GM23248 (cell line): Measurements from ENCODE around the gene CAPS. TPM values are rescaled to one million over a fixed set of nuclear protein-coding genes. Genes with fewer than 3 reads are reported as not detected.
A peak's percentile ranks its signal among the peaks of the same experiment; 100 is the strongest.
"Not testable (repeated sequence)": the region's sequence is repeated elsewhere in the genome, so short reads cannot be mapped to it uniquely, and the experiment has no call there.

ENCODE experiments used
- DNase-seq: peaks from one replicate; pipeline ENCODE4 v3.0.0-alpha.2; 2015
- H2AFZ ChIP-seq: fragments of 200-600 bp; sonication (generic); 2 replicates; pipeline ENCODE4 v1.6.1; 2016; ENCODE audit warnings: antibody characterized with exemption
- H3F3A ChIP-seq: fragments of 200-600 bp; sonication (generic); 2 replicates; pipeline ENCODE4 v1.6.1; 2016; ENCODE audit warnings: mild to moderate bottlenecking, antibody characterized with exemption, mixed run types; ENCODE audit not compliant: insufficient read depth
- H3K27ac ChIP-seq: fragments of 200-600 bp; sonication (generic); 2 replicates; pipeline ENCODE4 v1.5.1; 2016; ENCODE audit warnings: mild to moderate bottlenecking
- H3K27me3 ChIP-seq: fragments of 200-600 bp; sonication (generic); replicated peaks from 2 replicates; pipeline ENCODE4 v1.6.1; 2016; ENCODE audit warnings: mild to moderate bottlenecking; ENCODE audit not compliant: insufficient read depth
- H3K36me3 ChIP-seq: fragments of 200-600 bp; sonication (generic); 2 replicates; pipeline ENCODE4 v1.6.1; 2016; ENCODE audit warnings: low read depth, mild to moderate bottlenecking
- H3K4me1 ChIP-seq: fragments of 200-600 bp; sonication (generic); 2 replicates; pipeline ENCODE4 v1.6.1; 2016; ENCODE audit warnings: mild to moderate bottlenecking; ENCODE audit not compliant: insufficient read depth
- H3K4me2 ChIP-seq: fragments of 200-600 bp; sonication (generic); one replicate; pipeline ENCODE4 v1.6.1; 2016; ENCODE audit warnings: mild to moderate bottlenecking; ENCODE audit not compliant: unreplicated experiment
- H3K4me3 ChIP-seq: fragments of 200-600 bp; sonication (generic); 2 replicates; pipeline ENCODE4 v1.5.1; 2016; ENCODE audit warnings: mild to moderate bottlenecking
- H3K79me2 ChIP-seq: fragments of 200-600 bp; sonication (generic); 2 replicates; pipeline ENCODE4 v1.6.1; 2016; ENCODE audit warnings: mild to moderate bottlenecking; ENCODE audit not compliant: insufficient read depth
- H3K9ac ChIP-seq: fragments of 200-600 bp; sonication (generic); 2 replicates; pipeline ENCODE4 v1.6.1; 2016; ENCODE audit warnings: mild to moderate bottlenecking
- H3K9me2 ChIP-seq: fragments of 200-600 bp; sonication (generic); 2 replicates; pipeline ENCODE4 v1.6.1; 2016; ENCODE audit warnings: mixed run types, mild to moderate bottlenecking, moderate library complexity; ENCODE audit not compliant: insufficient read depth
- H3K9me3 ChIP-seq: fragments of 200-600 bp; sonication (generic); one replicate; pipeline ENCODE4 v1.6.1; 2017; ENCODE audit warnings: low read depth
- H4K20me1 ChIP-seq: fragments of 200-600 bp; sonication (generic); 2 replicates; pipeline ENCODE4 v1.6.0; 2016; ENCODE audit not compliant: insufficient read depth
- EZH2 ChIP-seq: fragments of 200-600 bp; sonication (generic); IDR thresholded peaks from 2 replicates; pipeline ENCODE4 v1.6.1; 2018; ENCODE audit warnings: antibody characterized with exemption, mild to moderate bottlenecking; ENCODE audit not compliant: insufficient read depth, poor library complexity, severe bottlenecking
- EZH2phosphoT487 ChIP-seq: fragments of 200-600 bp; sonication (generic); IDR thresholded peaks from 2 replicates; pipeline ENCODE4 v1.6.1; 2018; ENCODE audit warnings: antibody characterized with exemption, moderate library complexity, mild to moderate bottlenecking, low read depth; ENCODE audit not compliant: insufficient read depth
- WGBS, 2 experiments: methylation state at CpG; one replicate each; pipeline ENCODE4 v1.1.6; 2015 to 2017; ENCODE audit warnings: low lambda C conversion rate in 2 of 2, low coverage in 1 of 2; ENCODE audit errors: missing lambda C conversion rate in 2 of 2; 5-methylcytosine and 5-hydroxymethylcytosine counted together
- in situ Hi-C: fragments of 300-500 bp; cut with MboI; formaldehyde crosslinking; loops from 2 replicates; pipeline ENCODE4 v1.15.0; 2020
- polyA plus RNA-seq: library from polyadenylated mRNA; unstranded; fragments of >200 nt; fragmentation: Nextera tagmentation; extraction: Ambion mirVana; gene quantifications from 2 replicates; pipeline ENCODE4 v1.2.1, GENCODE V29; 2016
- total RNA-seq: library from RNA; depleted of rRNA; stranded (reverse); fragments of >200 nt; shearing (Covaris generic); gene quantifications from 2 replicates; pipeline ENCODE4 v1.2.3, GENCODE V29; 2014

CAPS gene
- total and polyA plus RNA-seq, 2 experiments from 2014 or later: 6.7 to 16.1 TPM

GRCh38 chr19:5880196-5880595 is 33.9 kb upstream of the CAPS start:
- no peaks in the 10 kb centered on the region for H3F3A ChIP-seq
- H3K27me3 ChIP-seq: peaks cover 13% of the 10 kb centered on the region; the same call in 1 of the 2 replicates
- no peak overlapping the region for H3K4me2 ChIP-seq
- TF ChIP-seq EZH2 (no peak), EZH2phosphoT487 (no peak)
- DNase-seq: no peak
- in situ Hi-C loops: no loop called here
- H3K9me2 ChIP-seq: no peaks in the 10 kb centered on the region
- no peaks in the 10 kb centered on the region for H3K9me3 ChIP-seq
- peaks cover 3% of the 10 kb centered on the region; the same call in 1 of the 2 replicates for H3K4me1 ChIP-seq
- no peaks in the 10 kb centered on the region for H3K36me3 ChIP-seq
- H3K4me3 ChIP-seq: no peak overlapping the region
- WGBS, 2 experiments: 10 to 15% methylated on average over 6 of the region's 6 CpGs
- no peak overlapping the region for H3K9ac ChIP-seq
- H3K79me2 ChIP-seq: no peaks in the 10 kb centered on the region
- no peaks in the 10 kb centered on the region for H4K20me1 ChIP-seq
- no peak overlapping the region for H3K27ac ChIP-seq
- H2AFZ ChIP-seq: no peak overlapping the region

- Histone ChIP-seq H3K36me3 (no peaks in the 10 kb centered on the region), H3K4me1 (peaks cover 3% of the 10 kb centered on the region; the same call in 1 of the 2 replicates), H3K9me3 (no peaks in the 10 kb centered on the region), H3K9ac (no peak overlapping the region), H3K4me3 (no peak overlapping the region), H3F3A (no peaks in the 10 kb centered on the region), H3K79me2 (no peaks in the 10 kb centered on the region), H3K27me3 (peaks cover 13% of the 10 kb centered on the region; the same call in 1 of the 2 replicates), H3K27ac (no peak overlapping the region), H4K20me1 (no peaks in the 10 kb centered on the region), H3K9me2 (no peaks in the 10 kb centered on the region), H2AFZ (no peak overlapping the region), H3K4me2 (no peak overlapping the region)
- no peak for TF ChIP-seq EZH2
- TF ChIP-seq EZH2phosphoT487: no peak
- DNase-seq: peak; percentile 51
- 20 to 24% methylated on average over 15 of the region's 15 CpGs for WGBS, 2 experiments
- in situ Hi-C loops: no loop called here
Measured at GRCh38 chr19:5880604-5881078, 33.4 kb upstream of the CAPS start.

DNA sequence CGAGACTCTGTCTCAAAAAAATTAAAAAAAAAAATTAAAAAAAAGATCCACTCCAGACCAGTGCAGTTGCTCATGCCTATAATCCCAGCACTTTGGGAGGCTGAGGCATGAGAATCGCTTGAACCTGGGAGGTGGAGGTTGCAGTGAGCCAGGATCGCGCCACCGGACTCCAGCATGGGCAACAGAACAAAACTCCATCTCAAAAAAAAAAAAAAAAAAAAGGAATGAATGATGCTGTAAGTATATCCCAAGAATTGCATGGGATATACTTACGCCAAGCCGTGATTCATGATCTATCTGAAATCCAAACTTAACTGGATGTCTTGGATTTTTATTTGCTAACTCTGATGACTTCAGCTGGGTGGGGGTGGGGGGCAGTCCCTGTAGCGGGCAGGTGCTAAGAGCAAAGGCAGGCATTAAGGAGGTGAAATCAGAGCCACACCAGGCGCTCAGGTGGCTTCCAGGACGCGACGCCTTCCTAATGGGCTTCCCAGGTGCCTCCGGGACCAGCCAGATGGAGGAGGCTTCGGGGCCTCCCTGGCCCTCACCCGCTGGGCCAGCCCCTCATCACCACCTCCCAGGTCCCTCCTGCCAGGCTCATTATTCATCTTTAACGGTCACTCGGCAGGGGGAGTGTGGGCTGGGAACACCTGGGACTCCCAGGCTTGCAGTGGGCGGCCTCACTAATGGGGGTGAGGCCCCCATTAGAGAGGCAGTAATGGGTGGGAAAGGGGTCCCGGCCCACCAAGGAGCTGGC is 32.3 kb upstream of the CAPS start:
- Histone ChIP-seq H3K36me3 (no peaks in the 10 kb centered on the region), H3K4me2 (no peak overlapping the region)
- in situ Hi-C loops: no loop called here

GRCh38 chr19:5882421-5882968 is 31.6 kb upstream of the CAPS start:
- no peak overlapping the region for H2AFZ ChIP-seq
- in situ Hi-C loops: no loop called here

More for the DNA sequence above, 32.3 kb upstream of the CAPS start:
- Histone ChIP-seq H3K4me1 (peaks cover 3% of the 10 kb centered on the region; the same call in 1 of the 2 replicates), H3K9ac (no peak overlapping the region), H3F3A (no peaks in the 10 kb centered on the region), H3K27ac (no peak overlapping the region), H3K79me2 (no peaks in the 10 kb centered on the region), H3K9me3 (no peaks in the 10 kb centered on the region), H4K20me1 (no peaks in the 10 kb centered on the region), H3K27me3 (peaks cover 13% of the 10 kb centered on the region; the same call in 1 of the 2 replicates), H3K9me2 (no peaks in the 10 kb centered on the region), H3K4me3 (no peak overlapping the region), H2AFZ (no peak overlapping the region)
- TF ChIP-seq EZH2 (no peak), EZH2phosphoT487 (no peak)
- no peak for DNase-seq
- WGBS, 2 experiments: 58 to 60% methylated on average over 17 to 19 of the region's 19 CpGs

GRCh38 chr19:5883157-5883873 is 30.7 kb upstream of the CAPS start:
- H3K4me1 ChIP-seq, H4K20me1 ChIP-seq, H3K27me3 ChIP-seq, H3K4me2 ChIP-seq, H3K9me3 ChIP-seq, H3F3A ChIP-seq, DNase-seq, in situ Hi-C loops, H3K79me2 ChIP-seq, H3K9ac ChIP-seq, H2AFZ ChIP-seq, H3K9me2 ChIP-seq, H3K36me3 ChIP-seq, H3K4me3 ChIP-seq, H3K27ac ChIP-seq: not testable (repeated sequence)
- WGBS, 2 experiments: 56 to 58% methylated on average over 13 of the region's 13 CpGs

More at GRCh38 chr19:5882421-5882968, 31.6 kb upstream of the CAPS start:
- 60 to 61% methylated on average over 9 of the region's 9 CpGs for WGBS, 2 experiments
- Histone ChIP-seq H3K9me3 (no peaks in the 10 kb centered on the region), H3K4me1 (peaks cover 3% of the 10 kb centered on the region; the same call in 1 of the 2 replicates), H3K27me3 (peaks cover 11% of the 10 kb centered on the region; the same call in 1 of the 2 replicates), H3K9me2 (no peaks in the 10 kb centered on the region), H3K79me2 (no peaks in the 10 kb centered on the region), H3F3A (no peaks in the 10 kb centered on the region), H3K27ac (no peak overlapping the region), H3K36me3 (no peaks in the 10 kb centered on the region), H3K4me2 (no peak overlapping the region), H4K20me1 (no peaks in the 10 kb centered on the region), H3K4me3 (no peak overlapping the region), H3K9ac (no peak overlapping the region)
- TF ChIP-seq EZH2 (no peak), EZH2phosphoT487 (no peak)
- no peak for DNase-seq

GRCh38 chr19:5884065-5884811 is 29.8 kb upstream of the CAPS start:
- DNase-seq, H3F3A ChIP-seq, H2AFZ ChIP-seq, H3K79me2 ChIP-seq, H3K9me3 ChIP-seq, H3K9me2 ChIP-seq, H3K36me3 ChIP-seq, in situ Hi-C loops, H4K20me1 ChIP-seq, H3K27ac ChIP-seq, H3K9ac ChIP-seq, H3K27me3 ChIP-seq, H3K4me2 ChIP-seq, H3K4me1 ChIP-seq, H3K4me3 ChIP-seq: not testable (repeated sequence)
- WGBS, 2 experiments: 79 to 86% methylated on average over 11 of the region's 11 CpGs
